ENCODE measurements around the gene RREB1.

DNA sequence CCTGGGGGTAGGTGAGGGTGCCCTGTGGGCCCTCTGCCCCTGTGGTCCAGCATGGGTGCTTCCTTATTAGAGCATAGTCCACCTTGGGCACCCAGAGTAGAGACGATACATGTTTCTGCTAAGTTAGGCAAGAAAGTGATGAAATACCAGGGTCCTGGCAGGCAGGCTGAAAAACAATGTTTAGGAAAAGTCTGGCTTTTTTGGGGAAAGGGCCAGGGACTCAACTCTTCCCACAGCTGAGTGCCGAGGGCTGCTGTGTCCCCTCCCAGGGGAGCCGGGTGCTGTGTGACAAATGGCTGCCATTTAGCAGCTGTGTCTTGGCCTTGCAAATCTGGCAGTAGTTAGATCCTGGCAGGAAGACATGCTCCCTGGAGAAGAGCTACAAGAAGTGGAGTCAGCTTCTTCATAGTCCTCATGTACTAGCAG lies 61.5 kb downstream of the RREB1 start:
- TF ChIP-seq SREBF2 (IDR thresholded peaks at IDR 0.05) = no peak
- no peak for TF ChIP-seq NR3C1 (IDR thresholded peaks at IDR 0.05)
- no peak for TF ChIP-seq CTCF (IDR thresholded peaks at IDR 0.05)
- no peak for TF ChIP-seq MAX (IDR thresholded peaks at IDR 0.05)
- TF ChIP-seq RCOR1 (IDR thresholded peaks at IDR 0.05; ENCODE audit: low read depth, low read length) = no peak
- no peak for TF ChIP-seq BCL3 (IDR thresholded peaks at IDR 0.05)
- TF ChIP-seq HDAC2 (IDR thresholded peaks at IDR 0.05) = no peak
